ENCODE measurements around the gene TMEM72.

Gene TMEM72

DNA sequence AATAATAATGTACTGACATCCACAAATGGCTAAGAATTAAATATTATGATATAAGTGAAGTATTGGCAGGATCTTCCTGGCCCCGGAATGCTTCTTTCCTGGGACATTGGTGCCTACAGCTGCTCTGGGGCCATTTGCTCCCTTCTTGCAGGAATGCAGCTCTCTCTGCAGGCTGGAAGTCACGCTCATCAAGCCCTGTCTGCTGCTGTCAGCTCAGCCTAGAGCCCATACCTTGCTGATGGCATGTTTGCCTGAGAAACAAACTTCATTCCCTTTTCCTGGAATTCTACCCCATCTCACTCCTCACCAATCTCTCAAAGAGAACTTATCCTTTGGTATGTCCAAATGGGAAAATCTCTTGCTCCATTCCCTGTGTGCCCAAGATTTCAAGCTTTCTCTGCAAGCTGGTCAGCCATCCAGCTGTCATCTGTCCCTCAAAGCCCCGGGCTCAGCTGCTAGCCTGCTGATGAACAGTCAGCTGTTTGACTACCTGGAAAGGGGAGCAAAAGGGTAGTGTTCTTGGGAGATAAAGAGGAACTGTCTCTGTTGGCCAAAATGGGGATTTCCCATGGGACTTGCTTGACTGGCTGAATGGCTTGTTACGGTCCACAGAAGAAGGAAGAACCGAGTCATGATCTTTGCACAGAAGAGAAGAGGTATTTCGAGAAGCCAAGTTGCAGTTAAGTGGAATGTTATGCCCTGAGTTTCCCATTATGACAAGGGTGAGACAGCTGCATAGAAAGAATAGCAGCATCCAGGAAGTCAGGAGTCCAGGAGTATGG lies 36.4 kb downstream of the TMEM72 start:
- TF ChIP-seq, protein P1, sequence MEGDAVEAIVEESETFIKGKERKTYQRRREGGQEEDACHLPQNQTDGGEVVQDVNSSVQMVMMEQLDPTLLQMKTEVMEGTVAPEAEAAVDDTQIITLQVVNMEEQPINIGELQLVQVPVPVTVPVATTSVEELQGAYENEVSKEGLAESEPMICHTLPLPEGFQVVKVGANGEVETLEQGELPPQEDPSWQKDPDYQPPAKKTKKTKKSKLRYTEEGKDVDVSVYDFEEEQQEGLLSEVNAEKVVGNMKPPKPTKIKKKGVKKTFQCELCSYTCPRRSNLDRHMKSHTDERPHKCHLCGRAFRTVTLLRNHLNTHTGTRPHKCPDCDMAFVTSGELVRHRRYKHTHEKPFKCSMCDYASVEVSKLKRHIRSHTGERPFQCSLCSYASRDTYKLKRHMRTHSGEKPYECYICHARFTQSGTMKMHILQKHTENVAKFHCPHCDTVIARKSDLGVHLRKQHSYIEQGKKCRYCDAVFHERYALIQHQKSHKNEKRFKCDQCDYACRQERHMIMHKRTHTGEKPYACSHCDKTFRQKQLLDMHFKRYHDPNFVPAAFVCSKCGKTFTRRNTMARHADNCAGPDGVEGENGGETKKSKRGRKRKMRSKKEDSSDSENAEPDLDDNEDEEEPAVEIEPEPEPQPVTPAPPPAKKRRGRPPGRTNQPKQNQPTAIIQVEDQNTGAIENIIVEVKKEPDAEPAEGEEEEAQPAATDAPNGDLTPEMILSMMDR (IDR thresholded peaks at IDR 0.05; ENCODE audit: low read depth, low read length): no peak
- no peak for DNase-seq (ENCODE audit: extremely low read depth, low read depth)

DNA sequence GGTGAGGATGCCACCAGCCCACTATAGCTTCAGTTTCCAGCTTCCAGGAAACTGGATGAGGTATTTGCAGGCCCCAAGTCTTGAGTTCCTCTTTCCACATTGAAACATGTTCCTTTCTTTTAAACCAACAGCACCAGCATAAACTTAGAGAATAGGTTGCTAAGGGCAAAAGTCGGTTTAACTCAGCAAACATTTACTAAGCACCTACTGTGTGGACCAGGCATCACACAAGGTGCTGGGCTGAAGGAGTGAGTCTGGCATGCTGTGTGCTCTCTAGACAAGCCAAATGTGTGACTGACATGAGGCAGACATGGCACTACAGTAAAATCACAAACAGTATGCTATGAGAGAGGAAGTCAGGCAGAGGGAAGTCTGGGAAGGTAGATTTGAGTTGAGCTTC lies 37.5 kb downstream of the TMEM72 start:
- DNase-seq (ENCODE audit: extremely low read depth, low read depth): no peak
- TF ChIP-seq, protein P1 (IDR thresholded peaks at IDR 0.05; ENCODE audit: low read depth, low read length): no peak

DNA sequence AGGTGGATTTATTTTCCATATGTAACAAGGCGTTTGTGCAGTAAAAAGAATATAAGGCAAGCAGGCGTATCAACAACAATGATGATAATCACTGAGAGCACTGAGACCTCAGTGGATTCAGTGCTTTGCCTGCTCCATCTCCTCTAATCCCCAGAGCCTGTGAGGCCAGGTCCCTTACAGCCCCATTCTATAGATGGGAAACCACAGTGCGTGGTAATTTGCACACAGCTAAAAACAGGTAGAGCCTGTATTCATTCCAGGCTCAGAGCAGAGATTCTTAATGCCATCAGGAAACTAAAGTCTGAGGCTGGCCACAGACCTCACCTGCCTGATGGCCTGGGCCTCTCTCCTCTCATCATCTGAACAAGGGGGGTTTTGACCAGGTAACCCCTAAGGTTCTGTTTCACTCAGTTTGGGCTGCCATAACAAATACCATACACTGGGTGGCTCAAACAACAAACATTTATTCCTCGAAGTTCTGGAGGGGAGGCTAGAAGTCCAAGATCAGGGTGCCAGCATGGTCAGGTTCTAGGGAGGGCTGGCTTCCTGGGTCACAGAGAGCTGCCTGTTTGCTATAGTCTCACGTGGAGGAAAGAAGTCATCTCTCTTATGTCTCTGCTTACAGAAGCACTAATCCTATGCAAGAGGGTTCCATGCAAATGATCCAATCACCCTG lies 38.1 kb downstream of the TMEM72 start:
- DNase-seq (ENCODE audit: extremely low read depth, low read depth): no peak
- TF ChIP-seq, protein P1 (IDR thresholded peaks at IDR 0.05; ENCODE audit: low read depth, low read length): no peak

DNA sequence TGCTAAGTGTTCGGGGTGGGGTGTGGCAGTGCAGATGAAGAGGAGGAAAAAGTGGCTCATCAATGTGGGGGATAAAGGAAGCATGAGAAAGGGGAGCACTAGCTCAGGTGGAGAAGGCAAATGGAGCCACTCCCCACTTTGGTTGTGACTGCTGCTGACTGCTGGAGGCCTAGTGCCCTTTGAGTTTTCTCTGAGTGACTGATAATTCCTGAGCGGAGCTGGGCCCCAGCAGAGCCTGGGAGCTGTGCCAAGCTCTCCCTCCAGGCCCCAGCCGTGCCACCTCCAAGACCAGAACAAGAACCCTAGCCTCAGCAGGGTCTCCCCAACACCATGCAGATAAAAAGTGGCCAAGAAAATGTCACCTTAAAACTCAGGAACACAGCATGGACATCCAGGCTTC lies 38.8 kb downstream of the TMEM72 start:
- TF ChIP-seq, protein P1 (IDR thresholded peaks at IDR 0.05; ENCODE audit: low read depth, low read length): no peak
- DNase-seq (ENCODE audit: extremely low read depth, low read depth): no peak

DNA sequence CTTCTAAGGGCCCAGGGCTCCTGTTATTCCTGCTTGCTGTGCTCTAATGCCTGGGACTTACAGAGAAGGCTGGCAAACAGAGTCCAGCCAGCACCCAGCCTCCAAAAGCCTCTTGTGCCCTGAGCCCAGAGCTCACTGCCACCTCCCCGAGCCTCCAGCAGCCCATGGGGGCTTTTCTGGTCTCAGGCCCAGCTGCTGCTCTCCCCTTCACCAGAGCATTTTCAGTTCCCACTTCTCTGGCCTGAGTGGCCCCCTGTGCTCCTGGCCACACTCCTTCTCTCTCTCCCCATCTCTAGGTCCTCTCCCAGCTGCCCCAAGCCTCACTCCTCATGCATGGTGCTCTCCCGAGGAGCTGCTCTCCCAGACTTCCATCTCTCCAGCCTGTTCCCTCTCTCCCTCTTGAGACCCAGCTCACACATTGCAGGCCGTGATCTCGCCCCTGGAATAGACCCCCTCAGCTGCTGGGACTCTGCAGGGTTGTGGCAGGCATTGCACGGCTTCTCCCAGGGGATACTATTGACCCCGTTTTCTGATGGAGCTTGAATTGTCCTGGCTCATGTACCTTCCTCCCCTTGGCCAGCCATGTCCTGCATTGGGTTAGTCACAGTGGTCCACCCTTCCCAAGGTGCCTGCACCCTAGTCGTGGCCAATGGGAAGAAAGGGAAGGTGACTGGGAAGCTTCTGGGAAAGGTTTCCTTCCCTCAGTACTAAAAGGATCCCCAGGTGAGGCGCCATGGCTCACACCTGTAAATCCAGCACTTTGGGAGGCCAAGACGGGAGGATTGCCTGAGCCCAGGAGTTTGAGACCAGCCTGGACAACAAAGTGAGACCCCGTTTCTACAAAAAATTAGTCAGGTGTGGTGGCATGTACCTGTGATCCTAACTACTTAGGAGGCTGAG lies 39.4 kb downstream of the TMEM72 start:
- TF ChIP-seq, protein P1 (IDR thresholded peaks at IDR 0.05; ENCODE audit: low read depth, low read length): no peak

DNA sequence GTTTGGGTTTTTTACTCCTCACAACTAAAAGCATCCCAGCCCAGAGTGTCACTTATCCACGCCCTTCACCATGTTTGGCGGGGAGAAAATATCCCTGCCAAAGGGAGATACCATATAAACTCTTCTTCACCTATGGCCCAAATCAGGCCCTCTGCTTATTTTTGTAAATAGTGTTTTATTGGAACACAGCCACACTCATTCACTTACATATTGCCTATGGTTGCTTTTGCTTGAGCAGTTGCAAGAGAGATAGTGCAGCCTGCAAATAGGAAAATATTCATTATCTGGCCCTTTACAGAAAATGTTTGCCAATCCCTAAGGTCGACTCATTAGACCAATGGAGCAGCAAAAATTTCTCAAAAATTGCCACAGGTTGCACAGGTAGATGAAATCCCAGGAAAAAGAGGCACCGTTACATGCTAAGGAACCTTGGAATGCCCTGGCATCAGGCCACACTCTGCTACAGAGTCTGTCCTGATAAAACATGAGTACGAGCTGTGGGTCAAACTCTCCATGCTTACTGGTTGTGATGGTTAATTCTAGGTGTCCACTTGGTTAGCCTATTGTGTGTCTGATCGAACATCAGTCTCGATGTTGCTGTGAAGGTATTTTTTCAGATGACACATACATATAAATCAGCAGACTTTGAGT lies 40.6 kb downstream of the TMEM72 start:
- no peak for DNase-seq (ENCODE audit: extremely low read depth, low read depth)
- TF ChIP-seq, protein P1 (IDR thresholded peaks at IDR 0.05; ENCODE audit: low read depth, low read length): no peak

More for the DNA sequence above, 39.4 kb downstream of the TMEM72 start:
- no peak for DNase-seq (ENCODE audit: extremely low read depth, low read depth)

All from AG09319 (cell line).